Immature natural killer cell (primary cell): Measurements from ENCODE around the gene TRIM61. TPM values are rescaled to one million over a fixed set of nuclear protein-coding genes. Genes with fewer than 3 reads are reported as not detected.
"Not testable (repeated sequence)": the region's sequence is repeated elsewhere in the genome, so short reads cannot be mapped to it uniquely, and the experiment has no call there.

Experiments
- DNase-seq, 3 donors: peaks; one replicate each; pipeline ENCODE4 v3.0.0; 2022; ENCODE audit warnings: mixed read lengths in 1 of 3
- H3K27ac Mint-ChIP-seq, 6 donors: one replicate each; pipeline ENCODE4 v1.8.0; 2020; ENCODE audit warnings: mixed read lengths in 6 of 6, mild to moderate bottlenecking in 5 of 6, inconsistent platforms in 4 of 6, moderate library complexity in 3 of 6
- H3K27me3 Mint-ChIP-seq, 3 donors: one replicate each; pipeline ENCODE4 v1.8.0; 2020 to 2021; ENCODE audit warnings: low read depth in 3 of 3, mild to moderate bottlenecking in 3 of 3, mixed read lengths in 3 of 3, moderate library complexity in 3 of 3, inconsistent platforms in 1 of 3
- H3K36me3 Mint-ChIP-seq, 3 donors: one replicate each; pipeline ENCODE4 v1.8.0; 2020; ENCODE audit warnings: mixed read lengths in 3 of 3, inconsistent platforms in 2 of 3, mild to moderate bottlenecking in 2 of 3
- H3K4me1 Mint-ChIP-seq, 2 donors: one replicate each; pipeline ENCODE4 v1.8.0; 2020; ENCODE audit warnings: inconsistent platforms in 2 of 2, mild to moderate bottlenecking in 2 of 2, mixed read lengths in 2 of 2, moderate library complexity in 1 of 2
- H3K4me3 Mint-ChIP-seq, 5 donors: one replicate each; pipeline ENCODE4 v1.8.0; 2020; ENCODE audit warnings: mild to moderate bottlenecking in 5 of 5, mixed read lengths in 5 of 5, inconsistent platforms in 3 of 5, moderate library complexity in 3 of 5
- H3K9me3 Mint-ChIP-seq, 6 donors: one replicate each; pipeline ENCODE4 v1.8.0; 2020; ENCODE audit warnings: mild to moderate bottlenecking in 6 of 6, mixed read lengths in 6 of 6, inconsistent platforms in 4 of 6, moderate library complexity in 3 of 6
- polyA plus RNA-seq, 3 donors: library from polyadenylated mRNA; unstranded; fragments of 300-500 nt; fragmentation: Illumina TruSeq; gene quantifications; one replicate each; pipeline ENCODE4 v1.2.3, GENCODE V29; 2021

Gene TRIM61
- 1 to 10 TPM in 2 of 3 donors, not detected in 1; 1.8 to 2.5 TPM for polyA plus RNA-seq

- Mint-ChIP-seq H3K27ac (peak within 1 kb of the TSS; percentile 5 to 93 (median 80)), H3K36me3 (peaks cover 0 to 4% (median 3%) of the 10 kb centered on the region in 3 donors), H3K27me3 (peaks cover 2% of the 10 kb centered on the region in 3 donors)
Measured at GRCh38 chr4:164977243-164978164, at the start of gene TRIM61. Gene TRIM61, minus strand, starts transcription at chr4:164977657. Its CDS starts 7,655 bp downstream, at chr4:164970002.

GRCh38 chr4:165025782-165026181 is 48.3 kb upstream of the TRIM61 start:
- H3K9me3 Mint-ChIP-seq, DNase-seq, H3K4me3 Mint-ChIP-seq, H3K27me3 Mint-ChIP-seq, H3K4me1 Mint-ChIP-seq, H3K27ac Mint-ChIP-seq, H3K36me3 Mint-ChIP-seq: not testable (repeated sequence)

More at GRCh38 chr4:164977243-164978164, at the start of gene TRIM61:
- peaks cover 0 to 8% (median 0%) of the 10 kb centered on the region in 6 donors for H3K9me3 Mint-ChIP-seq
- peak; percentile 25 to 64 (median 47) for DNase-seq
- peaks cover 17 to 22% of the 10 kb centered on the region in 2 donors for H3K4me1 Mint-ChIP-seq
- H3K4me3 Mint-ChIP-seq: peak within 1 kb of the TSS; percentile 84 to 92 (median 87)

- H3K4me1 Mint-ChIP-seq, H3K27me3 Mint-ChIP-seq, H3K27ac Mint-ChIP-seq, H3K36me3 Mint-ChIP-seq, H3K4me3 Mint-ChIP-seq, DNase-seq, H3K9me3 Mint-ChIP-seq: not testable (repeated sequence)
Measured at GRCh38 chr4:165019995-165020394, 42.5 kb upstream of the TRIM61 start.

GRCh38 chr4:165016971-165017370 is 39.5 kb upstream of the TRIM61 start:
- no peaks in the 10 kb centered on the region for H3K36me3 Mint-ChIP-seq
- peaks cover 2 to 7% (median 6%) of the 10 kb centered on the region in 3 donors for H3K27me3 Mint-ChIP-seq
- H3K4me3 Mint-ChIP-seq: no peak overlapping the region
- no peaks in the 10 kb centered on the region for H3K4me1 Mint-ChIP-seq
- H3K9me3 Mint-ChIP-seq: peaks cover 0 to 3% (median 0%) of the 10 kb centered on the region in 6 donors
- no peak overlapping the region for H3K27ac Mint-ChIP-seq
- DNase-seq: no peak

GRCh38 chr4:165013691-165014090 is 36.2 kb upstream of the TRIM61 start:
- Mint-ChIP-seq H3K9me3 (peaks cover 0 to 3% (median 0%) of the 10 kb centered on the region in 6 donors), H3K27me3 (peaks cover 5 to 7% (median 7%) of the 10 kb centered on the region in 3 donors), H3K4me3 (no peak overlapping the region), H3K27ac (no peak overlapping the region), H3K36me3 (no peaks in the 10 kb centered on the region), H3K4me1 (no peaks in the 10 kb centered on the region)
- DNase-seq: no peak

- DNase-seq: no peak
- Mint-ChIP-seq H3K9me3 (peaks cover 0 to 3% (median 0%) of the 10 kb centered on the region in 6 donors), H3K36me3 (no peaks in the 10 kb centered on the region), H3K27ac (no peak overlapping the region), H3K4me3 (no peak overlapping the region), H3K4me1 (no peaks in the 10 kb centered on the region), H3K27me3 (peaks cover 2 to 6% (median 6%) of the 10 kb centered on the region in 3 donors)
Measured at GRCh38 chr4:165011403-165011802, 33.9 kb upstream of the TRIM61 start.

GRCh38 chr4:165010991-165011390 is 33.5 kb upstream of the TRIM61 start:
- H3K4me1 Mint-ChIP-seq: no peaks in the 10 kb centered on the region
- H3K9me3 Mint-ChIP-seq: peaks cover 0 to 3% (median 0%) of the 10 kb centered on the region in 6 donors
- no peak overlapping the region for H3K4me3 Mint-ChIP-seq
- H3K27ac Mint-ChIP-seq: no peak overlapping the region
- peaks cover 2 to 6% (median 6%) of the 10 kb centered on the region in 3 donors for H3K27me3 Mint-ChIP-seq
- no peaks in the 10 kb centered on the region for H3K36me3 Mint-ChIP-seq
- no peak for DNase-seq

- H3K4me3 Mint-ChIP-seq: no peak overlapping the region
- H3K4me1 Mint-ChIP-seq: no peaks in the 10 kb centered on the region
- no peak overlapping the region for H3K27ac Mint-ChIP-seq
- peaks cover 2 to 6% (median 6%) of the 10 kb centered on the region in 3 donors for H3K27me3 Mint-ChIP-seq
- DNase-seq: no peak
- H3K9me3 Mint-ChIP-seq: peaks cover 0 to 3% (median 0%) of the 10 kb centered on the region in 6 donors
- H3K36me3 Mint-ChIP-seq: no peaks in the 10 kb centered on the region
Measured at GRCh38 chr4:165010487-165010886, 33.0 kb upstream of the TRIM61 start.

GRCh38 chr4:165009493-165010227 is 32.2 kb upstream of the TRIM61 start:
- DNase-seq: no peak
- Mint-ChIP-seq H3K4me1 (no peaks in the 10 kb centered on the region), H3K9me3 (peaks cover 0 to 3% (median 0%) of the 10 kb centered on the region in 6 donors), H3K36me3 (no peaks in the 10 kb centered on the region), H3K4me3 (no peak overlapping the region), H3K27me3 (peaks cover 2 to 6% (median 6%) of the 10 kb centered on the region in 3 donors), H3K27ac (no peak overlapping the region)

- Mint-ChIP-seq H3K4me1 (no peaks in the 10 kb centered on the region), H3K4me3 (no peak overlapping the region), H3K36me3 (no peaks in the 10 kb centered on the region), H3K27ac (no peak overlapping the region), H3K27me3 (peaks cover 2 to 6% (median 2%) of the 10 kb centered on the region in 3 donors), H3K9me3 (no peaks in the 10 kb centered on the region)
- no peak for DNase-seq
Measured at GRCh38 chr4:165006886-165007285, 29.4 kb upstream of the TRIM61 start.

GRCh38 chr4:165006456-165006855 is 29.0 kb upstream of the TRIM61 start:
- no peak overlapping the region for H3K27ac Mint-ChIP-seq
- no peaks in the 10 kb centered on the region for H3K4me1 Mint-ChIP-seq
- no peak overlapping the region for H3K4me3 Mint-ChIP-seq
- no peaks in the 10 kb centered on the region for H3K36me3 Mint-ChIP-seq
- DNase-seq: no peak
- peaks cover 2 to 4% (median 2%) of the 10 kb centered on the region in 3 donors for H3K27me3 Mint-ChIP-seq
- H3K9me3 Mint-ChIP-seq: no peaks in the 10 kb centered on the region

- H3K27me3 Mint-ChIP-seq: peaks cover 0 to 3% (median 2%) of the 10 kb centered on the region in 3 donors
- no peaks in the 10 kb centered on the region for H3K9me3 Mint-ChIP-seq
- H3K4me1 Mint-ChIP-seq: no peaks in the 10 kb centered on the region
- H3K4me3 Mint-ChIP-seq: no peak overlapping the region
- no peak overlapping the region for H3K27ac Mint-ChIP-seq
- no peaks in the 10 kb centered on the region for H3K36me3 Mint-ChIP-seq
- no peak for DNase-seq
Measured at GRCh38 chr4:165005352-165005925, 28.0 kb upstream of the TRIM61 start.

GRCh38 chr4:165001957-165002356 is 24.5 kb upstream of the TRIM61 start:
- H3K9me3 Mint-ChIP-seq, H3K4me3 Mint-ChIP-seq, H3K36me3 Mint-ChIP-seq, H3K27me3 Mint-ChIP-seq, H3K4me1 Mint-ChIP-seq, H3K27ac Mint-ChIP-seq, DNase-seq: not testable (repeated sequence)
